ENCODE measurements around the gene PAIP2B. TPM values are rescaled to one million over a fixed set of nuclear protein-coding genes. Genes with fewer than 3 reads are reported as not detected.

Gene PAIP2B
- total RNA-seq, 5 donors from 2014 or later (not counting 1 experiment from before 2014, with no cell fraction given), result 4.8 to 10.1 (median 8.4) TPM

GRCh38 chr2:71173096-71173495, 53.8 kb downstream of the PAIP2B start:
- peaks cover 0 to 13% (median 6%) of the 10 kb centered on the region in 3 donors for H3K4me1 Mint-ChIP-seq
- no peaks in the 10 kb centered on the region for H3K9me3 Mint-ChIP-seq
- H3K27ac Mint-ChIP-seq, result no peak overlapping the region
- Histone ChIP-seq H3K4me1 (ENCODE audit: control insufficient read depth in 1 of 2, extremely low read depth in 1 of 2, insufficient read depth in 2 of 2, low read length in 2 of 2) (no peaks in the 10 kb centered on the region), H3K27ac (ENCODE audit: low read length) (no peak overlapping the region), H3K9me3 (no peaks in the 10 kb centered on the region), H3K4me3 (ENCODE audit: control insufficient read depth in 1 of 2, extremely low read depth in 1 of 2, low read length in 1 of 2) (no peak overlapping the region), H3K36me3 (ENCODE audit: control insufficient read depth in 2 of 2, extremely low read depth in 1 of 2, insufficient read depth in 1 of 2, low read length in 1 of 2) (no peaks in the 10 kb centered on the region), H3K27me3 (replicated peaks in 1 of 2; ENCODE audit: control insufficient read depth in 2 of 2, extremely low read depth in 1 of 2, insufficient read depth in 2 of 2, low read length in 1 of 2) (peaks cover 0 to 9% of the 10 kb centered on the region in 2 experiments)
- H3K27me3 Mint-ChIP-seq, result peaks cover 6 to 11% of the 10 kb centered on the region in 2 donors
- no peak overlapping the region for H3K4me3 Mint-ChIP-seq
- H3K36me3 Mint-ChIP-seq, result no peaks in the 10 kb centered on the region
- CTCF ChIA-PET, result no interaction called here
- ATAC-seq (replicated peaks in 1 of 4) (no peak), DNase-seq (no peak)
- WGBS (ENCODE audit: insufficient coverage), result 100% methylated on average over 1 of the region's 1 CpG
- POLR2A ChIA-PET, result no interaction called here

GRCh38 chr2:71166812-71167211, 60.1 kb downstream of the PAIP2B start:
- Histone ChIP-seq H3K4me3 (ENCODE audit: control insufficient read depth in 1 of 2, extremely low read depth in 1 of 2, low read length in 1 of 2) (no peak overlapping the region), H3K27me3 (replicated peaks in 1 of 2; ENCODE audit: control insufficient read depth in 2 of 2, extremely low read depth in 1 of 2, insufficient read depth in 2 of 2, low read length in 1 of 2) (peaks cover 0 to 3% of the 10 kb centered on the region in 2 experiments), H3K36me3 (ENCODE audit: control insufficient read depth in 2 of 2, extremely low read depth in 1 of 2, insufficient read depth in 1 of 2, low read length in 1 of 2) (no peaks in the 10 kb centered on the region), H3K4me1 (ENCODE audit: control insufficient read depth in 1 of 2, extremely low read depth in 1 of 2, insufficient read depth in 2 of 2, low read length in 2 of 2) (no peaks in the 10 kb centered on the region), H3K27ac (ENCODE audit: low read length) (no peak overlapping the region), H3K9me3 (no peaks in the 10 kb centered on the region)
- Mint-ChIP-seq H3K27ac (no peak overlapping the region), H3K36me3 (no peaks in the 10 kb centered on the region), H3K9me3 (no peaks in the 10 kb centered on the region), H3K4me3 (no peak overlapping the region), H3K4me1 (no peaks in the 10 kb centered on the region), H3K27me3 (peaks cover 5 to 13% of the 10 kb centered on the region in 2 donors)
- no peak for ATAC-seq (replicated peaks in 1 of 4)
- POLR2A ChIA-PET, result no interaction called here
- CTCF ChIA-PET, result interaction anchor here in 1 of 2 donors (0.6 to 1.0 kb wide), 2 partner anchors 165 to 234 kb away, joined by 3 to 4 read pairs; partner anchors contain the start of gene ZNF638
- DNase-seq, result no peak
- WGBS (ENCODE audit: insufficient coverage), result 38% methylated on average over 2 of the region's 3 CpGs

- Histone ChIP-seq H3K27ac (ENCODE audit: low read length) (no peak overlapping the region), H3K4me1 (ENCODE audit: control insufficient read depth in 1 of 2, extremely low read depth in 1 of 2, insufficient read depth in 2 of 2, low read length in 2 of 2) (peaks cover 0 to 8% of the 10 kb centered on the region in 2 experiments), H3K36me3 (ENCODE audit: control insufficient read depth in 2 of 2, extremely low read depth in 1 of 2, insufficient read depth in 1 of 2, low read length in 1 of 2) (no peaks in the 10 kb centered on the region), H3K9me3 (no peaks in the 10 kb centered on the region), H3K4me3 (ENCODE audit: control insufficient read depth in 1 of 2, extremely low read depth in 1 of 2, low read length in 1 of 2) (no peak overlapping the region), H3K27me3 (replicated peaks in 1 of 2; ENCODE audit: control insufficient read depth in 2 of 2, extremely low read depth in 1 of 2, insufficient read depth in 2 of 2, low read length in 1 of 2) (peaks cover 0 to 15% of the 10 kb centered on the region in 2 experiments)
- Mint-ChIP-seq H3K4me1 (peaks cover 6 to 9% (median 8%) of the 10 kb centered on the region in 3 donors), H3K36me3 (no peaks in the 10 kb centered on the region), H3K27ac (peak overlapping the region in 1 of 2 donors; percentile 31), H3K9me3 (no peaks in the 10 kb centered on the region), H3K27me3 (peaks cover 7 to 11% of the 10 kb centered on the region in 2 donors), H3K4me3 (peak overlapping the region in 1 of 3 donors; percentile 36)
- WGBS (ENCODE audit: insufficient coverage), result 22% methylated on average over 10 of the region's 16 CpGs
- peak in 34 of 35 experiments; percentile 10 to 71 (median 44) for DNase-seq
- peak; percentile 73 to 81 (median 78) for ATAC-seq (replicated peaks in 1 of 4)
- POLR2A ChIA-PET, result no interaction called here
- CTCF ChIA-PET, result interaction anchor here (1.0 to 1.2 kb wide), 2 partner anchors 175 to 353 kb away, joined by 3 read pairs; partner anchors contain the start of gene ZNF638 (in 1 of the 2)
Measured at GRCh38 chr2:71157124-71157793, 69.6 kb downstream of the PAIP2B start.

GRCh38 chr2:71156573-71156972, 70.3 kb downstream of the PAIP2B start:
- no peak overlapping the region for H3K27ac ChIP-seq (ENCODE audit: low read length)
- H3K4me1 Mint-ChIP-seq, result peaks cover 6 to 9% (median 8%) of the 10 kb centered on the region in 3 donors
- H3K4me3 ChIP-seq (ENCODE audit: control insufficient read depth in 1 of 2, extremely low read depth in 1 of 2, low read length in 1 of 2), result no peak overlapping the region
- H3K27me3 ChIP-seq (replicated peaks in 1 of 2; ENCODE audit: control insufficient read depth in 2 of 2, extremely low read depth in 1 of 2, insufficient read depth in 2 of 2, low read length in 1 of 2), result peaks cover 0 to 15% of the 10 kb centered on the region in 2 experiments
- no peaks in the 10 kb centered on the region for H3K36me3 Mint-ChIP-seq
- peaks cover 0 to 8% of the 10 kb centered on the region in 2 experiments for H3K4me1 ChIP-seq (ENCODE audit: control insufficient read depth in 1 of 2, extremely low read depth in 1 of 2, insufficient read depth in 2 of 2, low read length in 2 of 2)
- H3K4me3 Mint-ChIP-seq, result no peak overlapping the region
- peaks cover 4 to 11% of the 10 kb centered on the region in 2 donors for H3K27me3 Mint-ChIP-seq
- H3K9me3 Mint-ChIP-seq, result no peaks in the 10 kb centered on the region
- DNase-seq, result no peak
- no peak for ATAC-seq (replicated peaks in 1 of 4)
- 91% methylated on average over 5 of the region's 6 CpGs for whole genome bisulfite sequencing (ENCODE audit: insufficient coverage)
- H3K27ac Mint-ChIP-seq, result no peak overlapping the region
- H3K36me3 ChIP-seq (ENCODE audit: control insufficient read depth in 2 of 2, extremely low read depth in 1 of 2, insufficient read depth in 1 of 2, low read length in 1 of 2), result no peaks in the 10 kb centered on the region
- no peaks in the 10 kb centered on the region for H3K9me3 ChIP-seq
- POLR2A ChIA-PET, result no interaction called here
- CTCF ChIA-PET, result interaction anchor here (0.6 to 1.5 kb wide), 4 partner anchors 12 to 175 kb away, joined by 3 read pairs; partner anchors contain the start of gene ZNF638 (in 1 of the 2)

GRCh38 chr2:71155846-71156245, 71.1 kb downstream of the PAIP2B start:
- H3K9me3 Mint-ChIP-seq, result no peaks in the 10 kb centered on the region
- ChIA-PET CTCF (interaction anchor here (0.6 to 1.5 kb wide), 2 partner anchors 11 to 144 kb away, joined by 3 read pairs; no protein-coding TSS in a partner anchor), POLR2A (no interaction called here)
- Histone ChIP-seq H3K36me3 (ENCODE audit: control insufficient read depth in 2 of 2, extremely low read depth in 1 of 2, insufficient read depth in 1 of 2, low read length in 1 of 2) (no peaks in the 10 kb centered on the region), H3K9me3 (no peaks in the 10 kb centered on the region), H3K4me1 (ENCODE audit: control insufficient read depth in 1 of 2, extremely low read depth in 1 of 2, insufficient read depth in 2 of 2, low read length in 2 of 2) (peaks cover 0 to 8% of the 10 kb centered on the region in 2 experiments), H3K4me3 (ENCODE audit: control insufficient read depth in 1 of 2, extremely low read depth in 1 of 2, low read length in 1 of 2) (no peak overlapping the region), H3K27ac (ENCODE audit: low read length) (no peak overlapping the region), H3K27me3 (replicated peaks in 1 of 2; ENCODE audit: control insufficient read depth in 2 of 2, extremely low read depth in 1 of 2, insufficient read depth in 2 of 2, low read length in 1 of 2) (peaks cover 0 to 15% of the 10 kb centered on the region in 2 experiments)
- no peaks in the 10 kb centered on the region for H3K36me3 Mint-ChIP-seq
- ATAC-seq (replicated peaks in 1 of 4), result no peak
- peaks cover 4 to 11% of the 10 kb centered on the region in 2 donors for H3K27me3 Mint-ChIP-seq
- H3K27ac Mint-ChIP-seq, result no peak overlapping the region
- peaks cover 6 to 9% (median 8%) of the 10 kb centered on the region in 3 donors for H3K4me1 Mint-ChIP-seq
- 97% methylated on average over 2 of the region's 4 CpGs for WGBS (ENCODE audit: insufficient coverage)
- DNase-seq, result no peak
- no peak overlapping the region for H3K4me3 Mint-ChIP-seq

- ChIA-PET POLR2A (no interaction called here), CTCF (interaction anchor here in 1 of 2 donors (0.5 kb wide), 1 partner anchor 61 kb away, joined by 3 read pairs; no protein-coding TSS in a partner anchor)
- DNase-seq (peak in 2 of 35 experiments; percentile 4 to 9), ATAC-seq (replicated peaks in 1 of 4) (no peak)
- H3K4me1 Mint-ChIP-seq, result peaks cover 6 to 9% (median 8%) of the 10 kb centered on the region in 3 donors
- WGBS (ENCODE audit: insufficient coverage), result 53% methylated on average over 5 of the region's 6 CpGs
- peaks cover 4 to 11% of the 10 kb centered on the region in 2 donors for H3K27me3 Mint-ChIP-seq
- Histone ChIP-seq H3K9me3 (no peaks in the 10 kb centered on the region), H3K4me3 (ENCODE audit: control insufficient read depth in 1 of 2, extremely low read depth in 1 of 2, low read length in 1 of 2) (no peak overlapping the region), H3K27ac (ENCODE audit: low read length) (no peak overlapping the region), H3K4me1 (ENCODE audit: control insufficient read depth in 1 of 2, extremely low read depth in 1 of 2, insufficient read depth in 2 of 2, low read length in 2 of 2) (peaks cover 0 to 8% of the 10 kb centered on the region in 2 experiments), H3K27me3 (replicated peaks in 1 of 2; ENCODE audit: control insufficient read depth in 2 of 2, extremely low read depth in 1 of 2, insufficient read depth in 2 of 2, low read length in 1 of 2) (peaks cover 0 to 15% of the 10 kb centered on the region in 2 experiments), H3K36me3 (ENCODE audit: control insufficient read depth in 2 of 2, extremely low read depth in 1 of 2, insufficient read depth in 1 of 2, low read length in 1 of 2) (peaks cover 0 to 7% of the 10 kb centered on the region in 2 donors)
- H3K9me3 Mint-ChIP-seq, result no peaks in the 10 kb centered on the region
- H3K36me3 Mint-ChIP-seq, result peaks cover 4% of the 10 kb centered on the region
- no peak overlapping the region for H3K4me3 Mint-ChIP-seq
- no peak overlapping the region for H3K27ac Mint-ChIP-seq
Measured at GRCh38 chr2:71154798-71155197, 72.1 kb downstream of the PAIP2B start.

Data from T-cell (primary cell).